Fibroblast of the aortic adventitia (primary cell): ENCODE data around the gene CIZ1. TPM values are rescaled to one million over a fixed set of nuclear protein-coding genes. Genes with fewer than 3 reads are reported as not detected.

Experiments used
- DNase-seq: peaks from one replicate; pipeline ENCODE4 v3.0.0-alpha.2; 2010; ENCODE audit warnings: low read depth
- H3K4me3 ChIP-seq: 2 replicates; pipeline ENCODE4 v1.5.1; 2011; ENCODE audit warnings: low read depth, mild to moderate bottlenecking, control low read depth, low read length, moderate library complexity
- total RNA-seq: library from RNA; depleted of rRNA; stranded (reverse); fragments of >200 nt; gene quantifications from 2 replicates; pipeline ENCODE4 v1.2.3, GENCODE V29; 2012; ENCODE audit warnings: low replicate concordance
- TF ChIP-seq, protein P1 (sequence below): IDR thresholded peaks from 2 replicates; pipeline ENCODE4 v1.5.1; 2011; ENCODE audit warnings: mild to moderate bottlenecking, low read length, control low read depth, inconsistent platforms; ENCODE audit not compliant: insufficient read depth

The CIZ1 gene
- total RNA-seq, 1 donor, result 47.8 TPM

DNA sequence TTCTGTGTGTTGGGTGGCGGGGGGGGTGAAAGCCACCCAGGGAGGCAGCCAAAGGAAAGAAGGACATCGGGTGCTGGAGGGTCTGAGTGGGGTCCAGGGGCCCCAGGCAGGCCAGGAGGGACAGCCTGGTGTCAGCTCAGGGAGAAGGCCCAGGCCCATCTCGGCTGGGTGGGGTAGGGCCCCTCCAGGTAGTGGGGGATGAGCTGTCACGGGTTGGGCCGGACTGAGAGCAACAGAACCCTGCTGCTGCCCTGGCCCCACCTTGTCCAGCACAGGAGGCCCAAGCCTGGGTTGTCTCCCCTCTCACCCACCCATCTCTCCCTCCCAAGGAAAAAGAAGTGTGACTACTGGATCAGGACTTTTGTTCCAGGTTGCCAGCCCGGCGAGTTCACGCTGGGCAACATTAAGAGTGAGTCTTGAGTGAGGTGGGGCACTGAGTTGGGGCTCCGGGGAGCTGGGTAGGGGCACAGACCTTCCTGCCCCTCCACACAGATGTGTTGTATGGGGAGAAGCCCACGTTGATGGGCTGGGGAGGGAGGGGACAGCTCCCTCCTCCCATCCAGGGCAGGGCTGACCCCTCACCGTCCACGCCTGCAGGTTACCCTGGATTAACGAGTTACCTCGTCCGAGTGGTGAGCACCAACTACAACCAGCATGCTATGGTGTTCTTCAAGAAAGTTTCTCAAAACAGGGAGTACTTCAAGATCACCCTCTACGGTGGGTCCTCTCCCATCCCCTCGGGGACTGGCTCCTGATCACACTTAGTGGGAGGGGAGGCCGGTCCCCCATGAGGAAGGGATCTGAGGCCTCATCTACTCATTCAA is 39.9 kb downstream of the CIZ1 start:
- TF ChIP-seq, protein P1, sequence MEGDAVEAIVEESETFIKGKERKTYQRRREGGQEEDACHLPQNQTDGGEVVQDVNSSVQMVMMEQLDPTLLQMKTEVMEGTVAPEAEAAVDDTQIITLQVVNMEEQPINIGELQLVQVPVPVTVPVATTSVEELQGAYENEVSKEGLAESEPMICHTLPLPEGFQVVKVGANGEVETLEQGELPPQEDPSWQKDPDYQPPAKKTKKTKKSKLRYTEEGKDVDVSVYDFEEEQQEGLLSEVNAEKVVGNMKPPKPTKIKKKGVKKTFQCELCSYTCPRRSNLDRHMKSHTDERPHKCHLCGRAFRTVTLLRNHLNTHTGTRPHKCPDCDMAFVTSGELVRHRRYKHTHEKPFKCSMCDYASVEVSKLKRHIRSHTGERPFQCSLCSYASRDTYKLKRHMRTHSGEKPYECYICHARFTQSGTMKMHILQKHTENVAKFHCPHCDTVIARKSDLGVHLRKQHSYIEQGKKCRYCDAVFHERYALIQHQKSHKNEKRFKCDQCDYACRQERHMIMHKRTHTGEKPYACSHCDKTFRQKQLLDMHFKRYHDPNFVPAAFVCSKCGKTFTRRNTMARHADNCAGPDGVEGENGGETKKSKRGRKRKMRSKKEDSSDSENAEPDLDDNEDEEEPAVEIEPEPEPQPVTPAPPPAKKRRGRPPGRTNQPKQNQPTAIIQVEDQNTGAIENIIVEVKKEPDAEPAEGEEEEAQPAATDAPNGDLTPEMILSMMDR, result no peak
- no peak for DNase-seq
- no peak overlapping the region for H3K4me3 ChIP-seq

DNA sequence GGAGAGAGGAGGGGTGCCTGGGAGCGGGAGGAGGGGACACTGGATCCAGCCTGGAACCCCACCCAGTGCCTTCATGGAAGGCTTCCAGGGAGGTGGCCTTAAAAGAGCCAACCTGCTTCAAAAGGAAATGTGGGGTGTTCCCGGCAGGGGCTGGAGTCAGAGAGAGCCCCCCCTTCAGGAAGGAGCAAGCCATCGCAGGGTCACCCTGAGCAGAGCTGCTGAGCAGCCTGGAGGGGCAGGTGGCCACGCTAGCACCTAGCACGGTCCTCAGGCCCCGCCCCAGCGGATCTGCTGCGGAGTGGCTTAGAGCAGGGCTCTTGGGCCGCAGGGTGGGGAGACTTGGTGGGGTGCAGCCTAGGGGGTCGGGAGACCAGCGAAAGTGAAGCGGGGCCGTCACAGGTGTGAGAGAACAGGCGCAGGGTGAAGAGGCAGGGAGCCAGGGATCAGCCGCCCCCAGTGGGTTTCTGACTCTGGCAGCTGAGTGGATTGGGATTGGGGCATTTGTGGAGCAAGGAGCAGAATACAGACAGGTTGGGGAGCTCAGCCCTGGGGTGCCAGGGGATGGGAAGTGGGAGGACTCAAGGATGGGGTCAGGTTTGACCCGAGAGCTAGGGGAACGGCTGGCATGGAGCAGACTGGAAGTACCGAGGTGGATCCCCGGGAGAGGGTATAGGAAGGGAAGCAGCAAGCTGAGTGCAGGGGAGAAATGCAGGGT is 40.6 kb downstream of the CIZ1 start:
- H3K4me3 ChIP-seq, result no peak overlapping the region
- no peak for DNase-seq
- TF ChIP-seq, protein P1, result peak; percentile 8

DNA sequence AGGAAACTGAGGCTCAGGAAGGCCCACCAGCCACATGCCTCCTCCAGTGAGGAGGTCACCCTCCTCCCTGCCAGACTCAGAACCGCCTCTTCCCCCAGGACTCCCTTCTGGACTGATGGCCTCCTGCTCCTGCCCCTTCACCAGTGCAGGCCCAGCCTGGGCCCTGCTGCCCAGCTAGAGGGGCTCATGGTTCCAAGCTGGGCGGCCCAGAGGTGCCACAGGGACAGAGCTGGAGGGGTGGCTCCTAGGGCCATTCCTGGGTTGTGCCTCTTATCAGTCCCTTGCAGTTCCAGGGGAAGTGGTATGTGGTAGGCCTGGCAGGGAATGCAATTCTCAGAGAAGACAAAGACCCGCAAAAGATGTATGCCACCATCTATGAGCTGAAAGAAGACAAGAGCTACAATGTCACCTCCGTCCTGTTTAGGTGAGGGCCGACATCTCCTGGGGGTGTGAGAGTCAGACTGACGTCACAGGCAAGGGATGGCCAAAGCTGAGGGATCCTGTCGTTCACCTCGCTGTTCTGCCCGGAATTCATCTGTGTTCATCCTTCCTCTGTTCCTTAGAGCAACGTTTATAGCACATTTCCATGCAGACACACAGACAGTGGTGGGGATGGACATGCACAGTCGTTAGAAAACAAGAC is 41.3 kb downstream of the CIZ1 start:
- DNase-seq, result no peak
- TF ChIP-seq, protein P1, result no peak
- no peak overlapping the region for H3K4me3 ChIP-seq

DNA sequence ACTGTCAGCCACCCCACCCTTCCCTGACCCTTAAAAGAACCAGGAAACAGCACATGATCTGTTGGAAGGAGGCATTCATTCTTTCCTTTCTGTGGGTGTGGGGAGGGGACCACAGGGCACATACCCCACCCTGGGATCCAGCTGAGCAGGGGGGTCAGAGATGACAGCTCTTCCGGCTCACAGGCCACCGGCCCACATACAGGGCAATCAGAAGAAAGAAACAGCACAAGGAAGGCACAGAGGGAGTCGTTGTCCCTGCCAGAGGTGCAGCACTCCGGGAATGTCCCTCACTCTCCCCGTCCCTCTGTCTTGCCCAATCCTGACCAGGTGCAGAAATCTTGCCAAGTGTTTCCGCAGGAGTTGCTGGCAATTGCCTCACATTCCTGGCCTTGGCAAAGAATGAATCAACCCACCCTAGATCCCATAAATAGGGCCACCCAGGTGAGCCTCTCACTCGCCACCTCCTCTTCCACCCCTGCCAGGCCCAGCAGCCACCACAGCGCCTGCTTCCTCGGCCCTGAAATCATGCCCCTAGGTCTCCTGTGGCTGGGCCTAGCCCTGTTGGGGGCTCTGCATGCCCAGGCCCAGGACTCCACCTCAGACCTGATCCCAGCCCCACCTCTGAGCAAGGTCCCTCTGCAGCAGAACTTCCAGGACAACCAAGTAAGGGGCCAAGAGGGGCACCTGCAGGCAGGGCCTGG is 42.2 kb downstream of the CIZ1 start, which contains the start of gene LCN2:
TSS of gene LCN2 (plus strand) at position 453 of the 701 bp plus-strand sequence. CDS start at position 526, 73 bp downstream.
- H3K4me3 ChIP-seq, result no peak within 1 kb of the TSS
- TF ChIP-seq, protein P1, result no peak
- DNase-seq, result peak; percentile 23

DNA sequence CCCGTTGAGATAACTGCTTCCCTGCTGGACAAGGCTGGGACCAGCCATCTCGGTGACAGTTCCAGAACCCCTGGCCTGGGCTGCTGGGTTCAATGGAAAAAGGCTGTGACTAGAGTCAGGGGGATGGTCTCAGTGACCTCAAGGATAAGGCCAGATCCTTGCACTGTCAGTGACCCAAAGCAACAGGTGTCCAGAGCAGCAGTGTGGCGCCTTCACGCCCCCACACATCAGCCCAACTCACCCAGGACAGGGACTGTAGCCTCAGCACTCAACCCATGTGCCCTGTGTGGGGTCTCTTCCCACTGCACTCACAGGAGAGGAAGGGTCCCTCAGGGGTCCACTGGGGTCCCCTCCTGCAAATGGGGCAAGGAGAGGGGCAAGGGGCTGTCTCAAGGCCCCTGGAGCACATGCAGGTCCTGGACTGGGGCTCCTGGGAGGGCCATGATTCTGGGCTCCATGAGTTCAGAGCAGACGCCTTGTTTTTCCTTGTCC is 42.8 kb downstream of the CIZ1 start:
- DNase-seq, result no peak
- TF ChIP-seq, protein P1, result no peak

DNA sequence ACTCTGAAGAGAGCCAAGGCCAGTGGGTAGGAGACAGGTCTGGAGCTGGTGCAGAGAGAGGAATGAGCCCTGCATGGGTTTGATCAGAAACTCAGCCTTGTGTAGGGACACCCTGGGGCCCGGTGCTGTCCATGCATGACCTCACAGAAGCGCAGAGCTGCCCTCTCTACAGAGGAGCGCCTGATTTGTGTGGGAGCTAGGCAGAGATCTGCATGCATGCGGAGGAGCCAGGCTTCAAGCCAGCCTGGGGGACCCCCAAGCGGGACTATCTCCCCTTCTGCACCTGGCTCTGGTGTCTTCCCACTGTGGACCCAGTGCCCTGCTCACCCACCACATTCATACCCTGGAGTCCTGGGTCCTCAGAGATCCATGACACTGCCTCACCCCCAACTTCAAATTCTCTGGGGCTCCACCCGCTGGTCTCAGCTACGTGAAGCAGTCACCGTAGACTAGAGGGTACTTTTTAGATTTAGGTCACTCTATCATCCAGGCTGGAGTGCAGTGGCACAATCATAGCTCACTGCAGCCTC is 44.7 kb downstream of the CIZ1 start:
- TF ChIP-seq, protein P1, result no peak
- no peak overlapping the region for H3K4me3 ChIP-seq
- DNase-seq, result no peak

More for the DNA sequence above, 42.8 kb downstream of the CIZ1 start:
- H3K4me3 ChIP-seq, result no peak overlapping the region
